CD4-positive, CD25-positive, alpha-beta regulatory T cell (primary cell): Measurements from ENCODE around the gene MDM1. TPM values are rescaled to one million over a fixed set of nuclear protein-coding genes. Genes with fewer than 3 reads are reported as not detected.

ENCODE experiments used
- ATAC-seq, 2 donors: fragments of 150-1000 bp; cut with Tn5 transposase; one replicate each; pipeline ENCODE4 v1.10.0; 2021; ENCODE audit warnings: low read depth in 2 of 2, moderate number of reproducible peaks in 2 of 2, moderate library complexity in 1 of 2
- DNase-seq, 3 donors: peaks; one replicate each; pipeline versions ENCODE4 v3.0.0 to v3.0.0-alpha.2; 2012 to 2022; ENCODE audit warnings: mixed read lengths in 1 of 3
- H3K27ac ChIP-seq: one replicate; pipeline ENCODE4 v1.7.0; 2013; ENCODE audit warnings: mild to moderate bottlenecking, low read length; ENCODE audit not compliant: insufficient read depth, poor library complexity, severe bottlenecking
- H3K27me3 ChIP-seq: one replicate; pipeline ENCODE4 v1.7.0; 2013; ENCODE audit warnings: low read length; ENCODE audit not compliant: control insufficient read depth, insufficient read depth
- H3K36me3 ChIP-seq: one replicate; pipeline ENCODE4 v1.7.0; 2013; ENCODE audit warnings: mild to moderate bottlenecking, low read length, moderate library complexity; ENCODE audit not compliant: control insufficient read depth, insufficient read depth
- H3K4me1 ChIP-seq: 2 replicates; pipeline ENCODE4 v1.7.0; 2013; ENCODE audit warnings: mild to moderate bottlenecking, low read length; ENCODE audit not compliant: insufficient read depth, control insufficient read depth, poor library complexity, severe bottlenecking
- H3K4me3 ChIP-seq: one replicate; pipeline ENCODE4 v1.7.0; 2013; ENCODE audit warnings: low read depth, mild to moderate bottlenecking, low read length, moderate library complexity
- H3K9me3 ChIP-seq, 2 experiments: 1 replicate in 1 of 2; 2 replicates in 1 of 2; pipeline ENCODE4 v1.7.0; 2013; ENCODE audit warnings: low read length in 2 of 2, mild to moderate bottlenecking in 1 of 2, moderate library complexity in 1 of 2; ENCODE audit not compliant: control insufficient read depth in 2 of 2
- H3K27ac Mint-ChIP-seq, 3 donors: one replicate each; pipeline ENCODE4 v1.8.0; 2020 to 2022; ENCODE audit warnings: mild to moderate bottlenecking in 3 of 3, mixed read lengths in 3 of 3, moderate library complexity in 2 of 3
- H3K27me3 Mint-ChIP-seq: one replicate; pipeline ENCODE4 v1.8.0; 2022; ENCODE audit warnings: mild to moderate bottlenecking, mixed read lengths
- H3K36me3 Mint-ChIP-seq: one replicate; pipeline ENCODE4 v1.8.0; 2020; ENCODE audit warnings: mixed read lengths
- H3K4me1 Mint-ChIP-seq, 4 donors: one replicate each; pipeline ENCODE4 v1.8.0; 2020 to 2022; ENCODE audit warnings: mixed read lengths in 4 of 4, mild to moderate bottlenecking in 1 of 4
- H3K4me3 Mint-ChIP-seq, 4 donors: one replicate each; pipeline ENCODE4 v1.8.0; 2020 to 2022; ENCODE audit warnings: mild to moderate bottlenecking in 4 of 4, mixed read lengths in 4 of 4, moderate library complexity in 3 of 4
- H3K9me3 Mint-ChIP-seq, 7 donors: one replicate each; pipeline ENCODE4 v1.8.0; 2020 to 2022; ENCODE audit warnings: mixed read lengths in 7 of 7, mild to moderate bottlenecking in 3 of 7, moderate library complexity in 2 of 7
- polyA plus RNA-seq, 4 donors: library from polyadenylated mRNA; unstranded; fragments of 300-500 nt; fragmentation: Illumina TruSeq; gene quantifications; one replicate each; pipeline ENCODE4 v1.2.3, GENCODE V29; 2021
- total RNA-seq: library from RNA; stranded (reverse); gene quantifications from one replicate; pipeline ENCODE4 v1.2.3, GENCODE V29; 2022

MDM1 gene
- total RNA-seq = 21.2 TPM
- polyA plus RNA-seq = 10 to 100 TPM; 13.4 to 21.1 (median 15.5) TPM

- H3K36me3 Mint-ChIP-seq = peaks cover 7% of the 10 kb centered on the region
- H3K4me1 ChIP-seq = peaks cover 33% of the 10 kb centered on the region
- H3K27me3 ChIP-seq = peaks cover 4% of the 10 kb centered on the region
- H3K36me3 ChIP-seq = peaks cover 20% of the 10 kb centered on the region
- H3K4me1 Mint-ChIP-seq = peaks cover 28 to 57% (median 48%) of the 10 kb centered on the region in 4 donors
- peak within 1 kb of the TSS; percentile 87 to 93 (median 89) for H3K27ac Mint-ChIP-seq
- peak; percentile 96 to 99 (median 96) for DNase-seq
- H3K4me3 Mint-ChIP-seq = peak within 1 kb of the TSS; percentile 90 to 96 (median 92)
- H3K27me3 Mint-ChIP-seq = peaks cover 11% of the 10 kb centered on the region
- peak within 1 kb of the TSS; percentile 94 for H3K4me3 ChIP-seq
- no peaks in the 10 kb centered on the region for H3K9me3 Mint-ChIP-seq
- no peaks in the 10 kb centered on the region for H3K9me3 ChIP-seq
- H3K27ac ChIP-seq = peak within 1 kb of the TSS; percentile 75
- ATAC-seq = peak; percentile 97
Measured at GRCh38 chr12:68331869-68332727, at the start of gene MDM1. TSS of gene MDM1 (minus strand) at chr12:68332362. CDS start at chr12:68332245, 117 bp downstream.

GRCh38 chr12:68381476-68382219 is 49.5 kb upstream of the MDM1 start:
- peaks cover 0 to 4% (median 0%) of the 10 kb centered on the region in 7 donors for H3K9me3 Mint-ChIP-seq
- H3K36me3 ChIP-seq = no peaks in the 10 kb centered on the region
- H3K27me3 Mint-ChIP-seq = peaks cover 12% of the 10 kb centered on the region
- ATAC-seq (no peak), DNase-seq (no peak)
- peaks cover 0 to 18% (median 11%) of the 10 kb centered on the region in 4 donors for H3K4me1 Mint-ChIP-seq
- H3K4me3 Mint-ChIP-seq = no peak overlapping the region
- H3K27ac Mint-ChIP-seq = peak overlapping the region in 1 of 3 donors; percentile 6
- H3K9me3 ChIP-seq = no peaks in the 10 kb centered on the region
- no peak overlapping the region for H3K4me3 ChIP-seq
- no peaks in the 10 kb centered on the region for H3K4me1 ChIP-seq
- no peak overlapping the region for H3K27ac ChIP-seq
- peaks cover 3% of the 10 kb centered on the region for H3K36me3 Mint-ChIP-seq
- peaks cover 6% of the 10 kb centered on the region for H3K27me3 ChIP-seq

- peak in 1 of 3 donors; percentile 41 for DNase-seq
- Histone ChIP-seq H3K9me3 (no peaks in the 10 kb centered on the region), H3K36me3 (no peaks in the 10 kb centered on the region), H3K4me1 (peaks cover 13% of the 10 kb centered on the region), H3K4me3 (no peak overlapping the region), H3K27me3 (peaks cover 1% of the 10 kb centered on the region), H3K27ac (no peak overlapping the region)
- Mint-ChIP-seq H3K27me3 (peaks cover 6% of the 10 kb centered on the region), H3K27ac (peak overlapping the region in 1 of 3 donors; percentile 76), H3K9me3 (peaks cover 0 to 3% (median 0%) of the 10 kb centered on the region in 7 donors), H3K4me3 (no peak overlapping the region), H3K4me1 (peaks cover 17 to 32% (median 24%) of the 10 kb centered on the region in 4 donors), H3K36me3 (no peaks in the 10 kb centered on the region)
- no peak for ATAC-seq
Measured at GRCh38 chr12:68378872-68379606, 46.9 kb upstream of the MDM1 start.

- Mint-ChIP-seq H3K9me3 (peaks cover 0 to 3% (median 0%) of the 10 kb centered on the region in 7 donors), H3K27ac (peak overlapping the region in 1 of 3 donors; percentile 71), H3K4me3 (no peak overlapping the region), H3K27me3 (peaks cover 6% of the 10 kb centered on the region), H3K4me1 (peaks cover 22 to 36% (median 33%) of the 10 kb centered on the region in 4 donors), H3K36me3 (no peaks in the 10 kb centered on the region)
- H3K36me3 ChIP-seq = no peaks in the 10 kb centered on the region
- ATAC-seq = no peak
- DNase-seq = no peak
- H3K4me3 ChIP-seq = no peak overlapping the region
- H3K27ac ChIP-seq = no peak overlapping the region
- H3K4me1 ChIP-seq = peaks cover 24% of the 10 kb centered on the region
- no peaks in the 10 kb centered on the region for H3K9me3 ChIP-seq
- no peaks in the 10 kb centered on the region for H3K27me3 ChIP-seq
Measured at GRCh38 chr12:68377881-68378280, 45.7 kb upstream of the MDM1 start.

- Mint-ChIP-seq H3K4me1 (peaks cover 24 to 40% (median 37%) of the 10 kb centered on the region in 4 donors), H3K27ac (peak overlapping the region in 1 of 3 donors; percentile 96), H3K4me3 (no peak overlapping the region), H3K27me3 (peaks cover 6% of the 10 kb centered on the region), H3K36me3 (no peaks in the 10 kb centered on the region), H3K9me3 (peaks cover 0 to 2% (median 0%) of the 10 kb centered on the region in 7 donors)
- no peak for DNase-seq
- no peak for ATAC-seq
- Histone ChIP-seq H3K27me3 (no peaks in the 10 kb centered on the region), H3K9me3 (no peaks in the 10 kb centered on the region), H3K4me3 (no peak overlapping the region), H3K27ac (no peak overlapping the region), H3K36me3 (no peaks in the 10 kb centered on the region), H3K4me1 (peaks cover 26% of the 10 kb centered on the region)
Measured at GRCh38 chr12:68376901-68377300, 44.7 kb upstream of the MDM1 start.

GRCh38 chr12:68375756-68376695 is 43.9 kb upstream of the MDM1 start:
- Mint-ChIP-seq H3K4me1 (peaks cover 24 to 44% (median 35%) of the 10 kb centered on the region in 4 donors), H3K36me3 (no peaks in the 10 kb centered on the region), H3K27me3 (peaks cover 6% of the 10 kb centered on the region), H3K9me3 (peaks cover 0 to 2% (median 0%) of the 10 kb centered on the region in 7 donors), H3K27ac (peak overlapping the region; percentile 63 to 96 (median 91)), H3K4me3 (peak overlapping the region in 2 of 4 donors; percentile 23 to 60)
- no peak overlapping the region for H3K4me3 ChIP-seq
- no peak for DNase-seq
- no peaks in the 10 kb centered on the region for H3K9me3 ChIP-seq
- H3K27me3 ChIP-seq = no peaks in the 10 kb centered on the region
- H3K36me3 ChIP-seq = no peaks in the 10 kb centered on the region
- peaks cover 26% of the 10 kb centered on the region for H3K4me1 ChIP-seq
- ATAC-seq = no peak
- H3K27ac ChIP-seq = no peak overlapping the region
